ENCODE results near the gene TMEM63B.

DNA sequence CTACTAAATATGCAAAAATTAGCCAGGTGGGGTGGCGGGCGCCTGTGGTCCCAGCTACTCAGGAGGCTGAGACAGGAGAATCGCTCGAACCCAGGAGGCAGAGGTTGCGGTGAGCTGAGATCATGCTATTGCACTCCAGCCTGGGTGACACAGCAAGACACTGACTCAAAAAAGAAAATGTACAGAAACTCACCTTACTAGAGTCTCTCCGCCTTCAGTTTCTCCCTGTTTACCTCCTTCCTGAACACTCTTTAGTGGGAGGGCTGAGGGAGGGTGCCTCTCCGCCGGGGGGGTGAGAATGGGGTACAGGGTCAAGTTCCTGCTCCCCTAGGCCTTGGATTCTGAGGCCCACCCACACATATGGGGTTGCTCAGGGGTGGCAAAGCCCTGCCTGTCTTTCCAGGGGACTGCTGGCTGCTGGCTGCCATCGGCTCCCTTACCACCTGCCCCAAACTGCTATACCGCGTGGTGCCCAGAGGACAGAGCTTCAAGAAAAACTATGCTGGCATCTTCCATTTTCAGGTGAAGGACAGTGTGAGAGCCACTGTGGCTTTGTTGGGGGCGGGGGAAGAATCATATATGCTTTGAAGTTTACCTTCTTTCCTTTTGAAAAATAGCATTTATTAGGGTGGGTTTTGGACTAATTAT is 44.7 kb downstream of the TMEM63B start:
- TF ChIP-seq POLR2AphosphoS5 (IDR thresholded peaks at IDR 0.05) = no peak
- no peak for TF ChIP-seq POLR2A (IDR thresholded peaks at IDR 0.05)
